NCI-H1694 treated with DMSO at 0.1 percent for 48 hours (cell line): Measurements from ENCODE around the gene PACSIN2.

Experiments used
- DNase-seq: peaks from one replicate; lab custom pipeline; 2025; lab: John Stamatoyannopoulos, UW

PACSIN2 gene

DNA sequence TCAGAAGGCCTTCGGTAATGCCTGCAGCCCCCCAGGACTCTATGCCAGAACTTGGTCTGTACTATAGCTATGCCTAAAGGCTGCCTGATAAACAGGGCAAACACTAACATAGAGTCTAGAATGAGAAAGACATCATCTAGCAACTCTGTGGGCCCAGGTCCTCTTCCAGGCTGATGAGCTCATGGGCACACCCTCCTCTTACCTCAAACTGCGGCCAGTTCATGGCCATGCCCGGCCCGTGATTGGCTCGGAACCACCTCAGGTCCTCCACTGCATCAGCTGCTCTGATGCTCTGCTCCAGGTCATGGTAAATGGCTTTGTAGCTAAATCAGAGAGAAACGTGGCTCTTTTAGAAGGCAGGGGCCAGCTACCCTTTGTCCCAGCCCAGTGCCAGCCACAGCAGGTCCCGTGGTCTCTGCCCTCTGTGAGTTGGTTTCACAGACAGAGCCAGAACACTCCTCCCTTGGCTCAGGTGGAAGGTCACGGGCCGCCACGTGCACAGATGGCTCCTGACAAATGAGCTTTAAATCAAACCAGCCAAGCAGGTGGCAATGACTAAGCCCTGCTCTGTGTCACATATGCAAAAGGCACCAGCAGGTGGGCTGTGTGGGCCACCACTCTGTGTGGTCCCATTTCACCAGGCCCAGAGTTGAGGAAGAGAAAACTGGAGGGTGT is 132.8 kb downstream of the PACSIN2 start:
- DNase-seq, result peak; percentile 2

DNA sequence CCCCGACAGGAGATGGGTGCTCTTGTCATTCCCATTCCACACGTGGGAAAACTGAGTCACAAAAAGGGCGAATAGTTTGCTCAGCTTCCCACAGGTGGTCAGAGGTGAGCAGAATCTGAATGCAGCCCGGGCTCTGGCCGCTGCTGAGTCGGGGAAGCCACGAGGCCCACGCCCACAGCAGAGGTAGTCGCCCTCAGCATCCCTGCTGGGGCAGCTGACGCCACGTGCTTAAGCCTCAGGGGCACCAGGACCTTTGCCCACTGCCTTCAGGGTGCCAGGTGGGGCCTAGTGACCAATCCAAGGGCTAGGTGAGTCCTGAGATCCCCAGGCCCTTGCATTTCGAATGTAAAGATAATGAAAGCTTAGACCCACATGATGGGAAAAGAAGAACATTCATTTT is 133.7 kb downstream of the PACSIN2 start:
- no peak for DNase-seq

GRCh38 chr22:42880815-42881214 is 134.1 kb downstream of the PACSIN2 start:
- no peak for DNase-seq

- DNase-seq, result no peak
Measured at GRCh38 chr22:42879371-42880021, 135.5 kb downstream of the PACSIN2 start.

GRCh38 chr22:42878561-42879305 is 136.2 kb downstream of the PACSIN2 start:
- no peak for DNase-seq

DNA sequence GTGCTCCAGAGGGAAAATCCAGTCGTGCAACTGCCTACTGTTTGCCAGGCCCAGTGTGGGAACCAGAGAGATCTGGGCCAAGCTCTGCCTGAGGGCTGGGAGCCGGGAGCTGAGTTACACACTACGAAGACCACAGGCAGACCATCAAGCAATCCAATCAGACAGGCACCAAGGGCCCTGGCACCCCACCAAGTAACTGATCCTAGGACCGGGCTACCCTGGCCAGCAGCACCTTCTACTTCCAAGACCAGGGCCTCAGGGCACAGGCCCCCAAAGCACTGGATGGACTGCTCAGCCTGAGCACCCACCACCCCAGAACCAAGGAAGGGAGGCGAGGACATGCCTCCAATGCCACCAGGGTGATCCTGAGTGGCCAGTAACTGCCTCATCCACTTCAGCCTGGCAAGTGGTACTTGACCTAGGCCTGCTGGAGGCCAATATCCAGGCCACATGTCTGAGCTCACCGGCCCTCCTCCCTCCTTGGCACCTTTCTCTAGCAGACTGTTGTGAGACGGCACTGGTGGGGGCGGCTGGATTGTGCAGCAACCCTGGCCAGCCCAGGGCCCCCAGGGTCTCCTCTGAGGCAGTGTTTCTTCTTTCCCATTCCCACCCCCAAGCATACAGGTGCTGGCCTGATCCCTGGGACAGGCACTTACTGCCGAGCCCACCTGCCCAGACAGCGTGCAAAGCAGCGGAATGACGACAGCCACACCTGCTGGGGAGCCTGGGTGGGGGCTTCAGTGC is 137.2 kb downstream of the PACSIN2 start:
- no peak for DNase-seq

GRCh38 chr22:42877158-42877557 is 137.8 kb downstream of the PACSIN2 start:
- DNase-seq, result no peak

DNA sequence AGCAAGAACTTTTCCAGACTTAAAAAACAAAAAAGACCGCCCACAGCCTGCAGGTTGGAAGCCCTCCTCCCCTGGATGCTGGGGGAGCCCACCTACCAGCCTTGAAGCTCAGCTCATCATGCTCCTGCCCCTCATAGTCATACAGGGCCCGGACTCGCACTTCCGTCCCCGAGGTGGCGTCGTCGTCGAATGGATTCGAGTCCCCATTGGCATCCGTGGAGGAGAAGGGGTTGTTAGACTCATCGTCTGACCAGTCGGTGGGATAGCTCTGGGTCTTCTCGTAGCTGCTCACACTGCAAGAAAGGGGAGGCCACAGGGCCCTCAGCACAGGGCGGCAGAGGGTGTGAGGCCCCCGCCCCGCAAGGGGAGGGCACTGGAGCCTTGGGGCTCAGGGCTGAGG is 138.9 kb downstream of the PACSIN2 start:
- DNase-seq, result no peak

DNA sequence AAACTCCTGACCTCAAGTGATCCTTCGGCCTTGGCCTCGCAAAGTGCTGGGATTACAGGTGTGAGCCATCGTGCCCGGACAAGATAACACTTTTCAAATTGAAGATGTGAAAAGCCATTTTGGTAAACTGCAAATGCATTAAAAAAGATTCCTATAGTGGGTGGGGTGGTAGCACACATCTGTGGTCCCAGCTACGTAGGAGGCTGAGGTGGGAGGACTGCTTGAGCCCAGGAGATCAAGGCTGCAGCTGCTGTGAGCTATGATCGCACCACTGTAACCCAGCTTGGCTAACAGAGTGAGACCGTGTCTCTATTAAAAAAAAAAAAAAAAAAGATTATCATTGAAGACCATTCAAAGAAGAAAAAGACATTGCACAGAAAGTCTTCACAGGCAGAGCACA is 140.9 kb downstream of the PACSIN2 start:
- no peak for DNase-seq

GRCh38 chr22:42873356-42873755 is 141.6 kb downstream of the PACSIN2 start:
- no peak for DNase-seq

DNA sequence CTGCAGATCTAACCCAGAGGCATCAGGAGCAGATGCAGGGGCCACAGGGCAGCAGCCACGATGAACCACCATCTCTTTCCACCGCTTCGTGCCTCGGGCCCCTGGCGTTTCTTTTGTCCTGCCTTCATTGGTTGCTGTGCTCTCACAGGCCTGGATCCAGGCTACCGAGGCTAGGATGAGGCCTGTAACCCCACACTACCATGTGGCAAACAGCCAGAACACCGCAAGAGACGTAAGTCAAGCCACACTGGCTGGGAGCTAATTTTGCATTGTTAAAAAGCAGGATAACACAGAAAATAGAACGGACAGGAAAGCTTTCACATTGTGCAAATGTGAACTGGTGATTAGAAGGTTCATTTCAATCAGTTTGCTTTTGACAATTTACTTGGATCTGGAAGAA is 142.1 kb downstream of the PACSIN2 start:
- DNase-seq, result no peak

- DNase-seq, result no peak
Measured at GRCh38 chr22:42871146-42872050, 143.6 kb downstream of the PACSIN2 start.

DNA sequence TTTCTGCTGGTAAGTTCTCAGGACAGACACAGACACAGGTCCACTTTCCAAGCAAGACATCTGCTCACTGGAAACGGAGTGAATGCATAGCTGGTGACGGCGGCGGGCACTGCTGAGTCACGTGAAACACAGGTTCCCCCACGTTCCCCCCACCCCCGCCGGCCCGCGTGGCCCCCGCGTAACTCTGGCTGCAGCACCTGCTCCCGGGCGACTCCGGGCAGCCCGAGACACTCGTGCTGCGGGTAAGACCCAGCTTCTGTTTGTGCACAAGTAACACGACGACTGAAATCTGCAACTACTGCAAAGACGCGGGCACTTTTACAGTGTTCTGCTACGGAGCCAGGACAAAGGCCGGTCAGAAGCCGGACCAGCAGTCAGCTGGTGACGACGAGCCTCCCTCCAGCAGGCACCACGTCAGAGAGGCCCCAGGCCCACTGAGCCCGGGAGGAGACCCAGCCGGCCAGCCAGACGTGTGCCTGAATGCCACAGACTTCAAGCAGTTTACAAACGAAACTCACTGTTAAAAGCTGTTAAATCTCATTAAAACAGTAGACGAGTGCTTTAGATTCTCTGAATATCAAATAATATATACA is 145.0 kb downstream of the PACSIN2 start:
- DNase-seq, result no peak

GRCh38 chr22:42869463-42869862 is 145.5 kb downstream of the PACSIN2 start:
- no peak for DNase-seq

DNA sequence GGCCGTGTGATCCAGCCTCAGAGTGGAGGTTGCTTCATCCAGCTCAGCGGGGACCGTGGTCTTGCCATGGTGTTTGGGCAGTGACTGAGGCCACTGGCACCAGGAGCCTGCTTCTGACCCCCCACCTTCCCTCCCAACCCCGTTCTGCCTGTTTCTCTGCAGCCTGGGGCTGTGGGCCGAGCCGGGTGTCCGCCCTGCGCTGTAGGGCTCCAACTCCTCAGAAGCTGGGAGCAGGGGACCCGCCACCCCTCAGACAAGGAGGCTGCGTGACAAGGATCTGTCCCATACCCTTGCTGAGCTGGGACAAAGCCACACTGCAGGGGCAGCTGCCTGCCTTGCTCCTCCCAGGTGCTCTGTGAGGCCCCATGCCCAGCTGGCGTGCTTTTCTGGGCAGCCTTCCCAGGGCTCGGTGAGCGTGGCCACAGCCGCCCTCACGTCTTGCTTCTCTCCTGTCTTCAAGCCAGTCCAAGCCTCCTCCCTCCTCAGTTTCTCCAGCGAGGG is 146.1 kb downstream of the PACSIN2 start:
- peak; percentile 31 for DNase-seq

GRCh38 chr22:42866100-42866499 is 148.8 kb downstream of the PACSIN2 start:
- no peak for DNase-seq

DNA sequence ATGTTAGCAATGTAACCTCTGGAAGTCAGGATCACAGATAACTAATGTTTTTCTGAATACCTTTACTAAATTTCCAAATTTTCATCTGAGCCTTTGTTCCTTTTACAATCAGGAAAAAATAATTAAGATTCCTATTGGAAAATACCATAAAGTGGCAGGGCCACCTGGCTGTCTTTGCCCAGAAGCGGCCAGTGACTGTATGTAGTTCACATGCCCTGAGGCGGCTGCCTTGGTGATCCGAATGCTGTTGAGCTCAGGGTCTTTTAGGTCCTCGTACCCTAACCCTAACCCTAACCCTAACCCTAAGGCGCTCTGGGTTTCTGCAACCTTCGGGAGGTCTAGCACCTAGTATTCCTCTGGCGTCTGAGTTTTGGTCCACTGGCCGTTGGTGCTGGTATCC is 149.4 kb downstream of the PACSIN2 start:
- no peak for DNase-seq

DNA sequence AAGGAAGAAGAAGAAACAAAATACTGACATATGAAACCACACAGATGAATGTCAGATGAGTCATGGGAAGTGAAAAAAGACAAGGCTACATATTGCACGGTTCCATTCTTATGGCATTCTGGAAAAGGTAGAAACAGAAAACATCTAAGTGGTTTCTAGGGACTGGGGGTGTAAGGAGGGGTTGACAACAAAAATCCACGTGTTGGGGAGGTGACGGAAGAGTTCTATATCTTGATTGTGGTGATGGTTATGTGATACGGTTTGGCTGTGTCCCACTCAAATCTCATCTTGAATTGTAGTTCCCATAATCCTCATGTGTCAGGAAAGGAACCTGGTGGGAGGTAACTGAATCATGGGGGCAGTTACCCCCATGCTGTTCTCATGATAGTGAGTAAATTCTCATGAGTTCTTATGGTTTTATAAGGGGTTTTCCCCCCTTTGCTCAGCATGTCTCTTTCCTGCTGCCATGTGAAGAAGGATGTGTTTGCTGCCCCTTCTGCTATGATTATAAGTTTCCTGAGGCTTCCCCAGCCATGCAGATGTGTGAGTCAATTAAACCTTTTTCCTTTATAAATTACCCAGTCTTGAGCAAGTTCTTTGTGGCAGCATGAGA is 151.5 kb downstream of the PACSIN2 start:
- DNase-seq, result no peak

DNA sequence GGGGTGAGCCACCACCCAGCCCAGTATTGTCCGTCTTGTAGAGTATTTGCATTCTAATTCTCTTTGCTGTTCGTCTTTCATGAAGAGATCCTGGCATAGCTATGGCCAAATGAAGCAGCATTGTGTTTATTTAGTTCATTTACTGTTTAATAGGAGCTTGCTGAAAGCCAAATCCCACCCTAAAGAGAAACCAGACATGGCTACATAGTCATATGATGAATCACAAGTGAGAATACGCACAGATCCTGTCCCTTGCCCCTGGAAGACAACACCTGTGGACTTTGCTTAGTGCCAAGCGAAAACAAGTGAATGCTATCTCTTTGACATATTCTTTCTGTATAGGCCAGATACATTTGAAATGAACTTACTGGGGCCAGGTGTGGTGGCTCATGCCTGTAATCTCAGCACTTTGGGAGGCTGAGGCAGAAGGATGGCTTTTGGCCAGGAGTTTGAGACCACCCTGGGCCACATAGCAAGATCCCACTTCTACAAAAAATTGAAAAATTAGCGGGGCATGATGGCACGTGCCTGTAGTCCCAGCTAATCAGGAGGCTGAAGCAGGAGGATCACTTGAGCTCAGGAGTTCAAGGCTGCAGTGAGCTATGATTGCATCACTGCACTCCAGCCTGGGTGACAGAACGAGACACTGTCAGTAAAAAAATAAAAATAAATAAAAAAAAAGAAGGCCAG is 152.8 kb downstream of the PACSIN2 start:
- no peak for DNase-seq

- peak; percentile 12 for DNase-seq
Measured at GRCh38 chr22:42860968-42861367, 154.0 kb downstream of the PACSIN2 start.
